ENCODE measurements around the gene RNF112.

RNF112 gene

GRCh38 chr17:19366637-19366972 lies 44.4 kb upstream of the RNF112 start (continued):
- TF ChIP-seq SCRT2 (tag by site-specific recombination; IDR thresholded peaks at IDR 0.05) = no peak
- no peak for TF ChIP-seq ZNF423 (tag by site-specific recombination; IDR thresholded peaks at IDR 0.05)
- no peak for TF ChIP-seq ZSCAN30 (tag by site-specific recombination; IDR thresholded peaks at IDR 0.05)

- POLR2A ChIA-PET = interaction anchor here (2.4 kb wide), 1 partner anchor 10 kb away, joined by 10 read pairs; the partner anchor contains the start of gene MAPK7
- Histone ChIP-seq H3K4me3 (ENCODE audit: low read depth, low read length) (no peak overlapping the region), H3K4me1 (ENCODE audit: control insufficient read depth, insufficient read depth, low read length) (no peaks in the 10 kb centered on the region; the same call in 1 of the 2 replicates), H3K36me3 (ENCODE audit: control insufficient read depth in 2 of 2, insufficient read depth in 1 of 2, low read length in 2 of 2) (no peaks in the 10 kb centered on the region), H3K9me3 (ENCODE audit: control insufficient read depth, insufficient read depth, low read depth, low read length) (no peaks in the 10 kb centered on the region), H3K27ac (ENCODE audit: extremely low read depth, low read depth, low read length) (no peak overlapping the region)
- TF ChIP-seq PRDM1 (tag by site-specific recombination; IDR thresholded peaks at IDR 0.05) (no peak), ZNF629 (tag by site-specific recombination; IDR thresholded peaks at IDR 0.05) (no peak), SP2 (tag by site-specific recombination; IDR thresholded peaks at IDR 0.05) (no peak), REPIN1 (tag by site-specific recombination; IDR thresholded peaks at IDR 0.05; ENCODE audit: low read depth) (no peak), ZNF518A (tag by site-specific recombination; conservative IDR thresholded peaks at IDR 0.05; ENCODE audit: low read depth) (no peak), ZNF843 (tag by site-specific recombination; IDR thresholded peaks at IDR 0.05) (no peak), ZNF548 (tag by site-specific recombination; IDR thresholded peaks at IDR 0.05) (no peak), ZNF202 (tag by site-specific recombination; IDR thresholded peaks at IDR 0.05; ENCODE audit: borderline replicate concordance) (no peak), SALL2 (tag by site-specific recombination; IDR thresholded peaks at IDR 0.05; ENCODE audit: borderline replicate concordance) (no peak), KLF10 (tag by site-specific recombination; IDR thresholded peaks at IDR 0.05) (no peak), ZNF624 (tag by site-specific recombination; IDR thresholded peaks at IDR 0.05) (no peak), HOXA7 (CRISPR knock-in tag; IDR thresholded peaks at IDR 0.05; ENCODE audit: borderline replicate concordance) (no peak), ZNF23 (tag by site-specific recombination; IDR thresholded peaks at IDR 0.05; ENCODE audit: borderline replicate concordance) (no peak), ZNF433 (tag by site-specific recombination; IDR thresholded peaks at IDR 0.05; ENCODE audit: low read depth) (no peak), ZNF26 (tag by site-specific recombination; IDR thresholded peaks at IDR 0.05) (no peak), MEIS1 (CRISPR knock-in tag; IDR thresholded peaks at IDR 0.05; ENCODE audit: borderline replicate concordance) (no peak), ZNF175 (tag by site-specific recombination; IDR thresholded peaks at IDR 0.05) (no peak), AEBP2 (tag by site-specific recombination; IDR thresholded peaks at IDR 0.05; ENCODE audit: borderline replicate concordance) (no peak), ZFP37 (tag by site-specific recombination; IDR thresholded peaks at IDR 0.05) (no peak)
- CTCF ChIA-PET = interaction anchor here (1.2 kb wide), 1 partner anchor 399 kb away, joined by 3 read pairs; no protein-coding TSS in a partner anchor
Measured at GRCh38 chr17:19368229-19368628, 42.8 kb upstream of the RNF112 start.

Measured in HEK293 (cell line).